ENCODE results near the gene LTBP3.

Gene LTBP3

GRCh38 chr11:65558002-65558929 is at the start of gene LTBP3:
LTBP3 (minus strand) TSS chr11:65558359; CDS start chr11:65557959, 400 bp downstream.
- TF ChIP-seq CTCF (conservative IDR thresholded peaks at IDR 0.05) (no peak), ZFX (IDR thresholded peaks at IDR 0.05) (peak; percentile 26; the same call in 1 of the 2 replicates)
- H3K27ac ChIP-seq, result peak within 1 kb of the TSS; percentile 68

- no peak overlapping the region for H3K27ac ChIP-seq
- TF ChIP-seq ZFX (IDR thresholded peaks at IDR 0.05), result no peak
- no peak for TF ChIP-seq CTCF (conservative IDR thresholded peaks at IDR 0.05)
Measured at GRCh38 chr11:65606876-65607613, 48.9 kb upstream of the LTBP3 start.

GRCh38 chr11:65604258-65604657 is 46.1 kb upstream of the LTBP3 start:
- TF ChIP-seq ZFX (IDR thresholded peaks at IDR 0.05), result no peak
- TF ChIP-seq CTCF (conservative IDR thresholded peaks at IDR 0.05), result no peak
- H3K27ac ChIP-seq, result no peak overlapping the region

- H3K27ac ChIP-seq, result no peak overlapping the region
- TF ChIP-seq CTCF (conservative IDR thresholded peaks at IDR 0.05) (no peak), ZFX (IDR thresholded peaks at IDR 0.05) (no peak)
Measured at GRCh38 chr11:65599955-65600246, 41.7 kb upstream of the LTBP3 start.

- TF ChIP-seq CTCF (conservative IDR thresholded peaks at IDR 0.05), result no peak
- no peak for TF ChIP-seq ZFX (IDR thresholded peaks at IDR 0.05)
- H3K27ac ChIP-seq, result no peak overlapping the region
Measured at GRCh38 chr11:65599216-65599954, 41.2 kb upstream of the LTBP3 start.

- no peak overlapping the region for H3K27ac ChIP-seq
- no peak for TF ChIP-seq ZFX (IDR thresholded peaks at IDR 0.05)
Measured at GRCh38 chr11:65598258-65598699, 40.1 kb upstream of the LTBP3 start.

- no peak overlapping the region for H3K27ac ChIP-seq
- TF ChIP-seq CTCF (conservative IDR thresholded peaks at IDR 0.05), result no peak
- TF ChIP-seq ZFX (IDR thresholded peaks at IDR 0.05), result no peak
Measured at GRCh38 chr11:65596520-65596919, 38.4 kb upstream of the LTBP3 start.

All from C4-2B (cell line).